Esophagus muscularis mucosa (tissue), 4 donors: ENCODE results near the gene BCL11B.

Source experiments
- CTCF ChIP-seq, 3 experiments: fragments of 200-600 bp in 2 of 3; fragments of 450-650 bp in 1 of 3; sonication (generic) in 2 of 3; IDR thresholded peaks; one replicate each; pipeline ENCODE4 v1.5.1; 2017 to 2019; ENCODE audit warnings: antibody characterized with exemption in 3 of 3, mild to moderate bottlenecking in 2 of 3, moderate library complexity in 1 of 3
- EP300 ChIP-seq: sonication (generic); formaldehyde crosslinking; IDR thresholded peaks from one replicate; pipeline ENCODE4 v1.6.1; 2017; ENCODE audit warnings: antibody characterized with exemption
- POLR2A ChIP-seq: fragments of 450-650 bp; IDR thresholded peaks from one replicate; pipeline ENCODE4 v1.6.1; 2017; ENCODE audit warnings: antibody characterized with exemption, moderate library complexity, mild to moderate bottlenecking, low read depth

GRCh38 chr14:99166506-99166905 lies 105.5 kb downstream of the BCL11B start:
- TF ChIP-seq CTCF (IDR thresholded peaks at IDR 0.05), result no peak
- no peak for TF ChIP-seq EP300
- TF ChIP-seq POLR2A, result no peak
